ENCODE data around the gene EPHB2.

EPHB2 gene

DNA sequence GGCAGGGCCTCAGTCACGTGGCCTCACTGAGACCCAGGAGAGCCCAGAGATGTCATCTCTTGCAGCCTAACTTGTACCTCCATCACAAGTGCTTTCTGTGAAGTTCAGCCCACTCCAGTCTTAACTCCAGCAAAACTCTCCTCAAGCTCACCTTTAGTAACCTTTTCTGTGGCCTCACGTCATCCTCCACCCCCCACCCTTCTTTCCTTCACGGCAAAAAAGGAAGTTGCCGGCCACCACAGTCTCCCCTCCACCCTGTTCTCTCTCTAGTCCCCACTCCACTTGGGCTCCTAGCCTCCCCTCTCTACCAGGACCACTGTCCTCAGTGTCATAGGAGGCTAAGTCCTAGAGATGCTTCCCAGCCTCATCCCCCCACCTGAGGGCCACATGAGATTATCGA, 155.1 kb downstream of the EPHB2 start:
- no peak for DNase-seq

DNA sequence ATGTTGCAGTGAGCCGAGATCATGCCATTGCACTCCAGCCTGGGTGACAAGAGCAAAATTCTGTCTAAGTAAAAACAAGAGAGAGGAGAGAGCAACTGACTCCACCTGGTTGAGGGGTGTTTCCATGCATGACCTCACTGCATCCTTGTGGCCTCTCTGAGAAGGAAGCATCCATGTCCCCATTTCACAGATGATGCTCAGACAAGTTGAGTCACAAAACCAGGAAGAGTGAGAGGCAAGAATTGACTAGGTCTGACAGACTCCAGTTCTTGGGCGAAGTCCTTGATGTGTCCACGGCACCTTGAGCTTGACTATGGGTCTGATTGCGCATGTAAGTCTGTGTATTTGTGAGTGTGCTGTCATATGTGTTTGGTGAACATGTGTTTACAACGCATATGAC, 156.2 kb downstream of the EPHB2 start:
- DNase-seq = no peak

DNA sequence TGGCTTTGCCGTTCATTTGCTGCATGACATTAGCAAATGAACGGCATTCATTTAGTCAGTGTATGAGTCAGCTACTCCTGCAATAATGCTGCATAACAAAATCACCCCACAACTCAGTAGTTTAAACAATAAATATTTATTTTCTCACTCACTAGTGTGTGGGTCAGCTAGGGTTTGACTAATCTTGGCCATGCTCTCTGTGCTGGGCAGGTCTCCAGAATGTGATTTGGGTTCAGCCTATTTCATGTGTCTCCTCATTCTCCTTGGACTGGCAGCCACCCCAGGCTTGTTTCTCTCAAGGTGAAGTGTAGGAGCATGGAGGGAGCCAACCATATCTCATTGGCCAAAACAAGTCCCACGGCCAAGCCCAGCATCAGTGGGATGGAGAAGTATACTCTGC, 157.7 kb downstream of the EPHB2 start:
- DNase-seq = no peak

DNA sequence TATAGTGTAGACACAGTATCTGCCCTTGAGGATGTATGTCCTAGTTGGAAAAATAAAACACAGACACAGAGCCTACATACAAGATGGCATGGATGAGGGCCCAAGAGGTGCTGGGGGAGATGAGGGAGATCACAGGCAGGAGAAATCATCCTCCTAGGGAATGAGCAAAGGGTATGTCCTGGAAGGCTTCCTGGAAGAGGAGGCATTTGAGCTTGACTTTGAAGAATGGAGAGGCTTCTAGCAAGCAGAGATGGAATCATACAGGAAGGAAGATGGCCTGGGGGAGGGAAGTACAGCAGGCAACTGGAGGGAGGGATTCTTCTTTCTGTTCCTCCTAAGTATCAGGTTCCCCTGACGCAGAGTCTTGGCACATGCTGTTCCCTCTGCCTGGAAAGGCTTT, 158.7 kb downstream of the EPHB2 start:
- DNase-seq = no peak

DNA sequence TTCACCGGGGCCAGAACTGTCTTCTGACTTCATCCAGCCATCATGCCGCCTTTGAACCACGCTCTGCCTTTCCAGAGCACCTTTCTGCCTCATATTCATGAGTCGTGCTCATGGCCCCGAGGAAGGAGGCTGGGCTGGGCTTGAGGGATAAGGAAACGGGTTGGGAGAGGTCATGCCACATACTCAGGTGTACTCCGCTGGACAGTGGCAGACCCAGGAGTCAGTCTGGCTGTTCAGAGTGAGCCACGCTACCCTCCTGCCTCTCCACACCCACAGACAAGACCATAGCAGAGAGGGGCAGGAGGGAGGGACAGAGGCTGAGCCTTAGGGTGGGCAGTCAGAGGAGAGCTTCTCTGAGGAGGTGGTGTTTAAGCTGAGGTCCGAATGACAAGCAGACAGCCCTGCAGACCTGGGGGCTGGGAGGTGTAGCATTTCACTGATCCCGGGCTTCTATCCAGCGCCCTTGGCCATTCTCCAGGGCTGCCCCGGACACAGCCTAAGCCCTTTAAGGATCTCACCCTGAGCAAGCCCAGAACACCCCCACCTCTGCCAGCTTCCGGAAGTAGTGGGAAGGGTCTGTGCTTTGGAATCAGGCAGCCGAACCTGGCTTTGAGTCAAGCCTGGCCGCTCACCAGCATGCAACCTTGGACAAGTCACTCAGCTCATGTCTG, 159.7 kb downstream of the EPHB2 start:
- DNase-seq = no peak

DNA sequence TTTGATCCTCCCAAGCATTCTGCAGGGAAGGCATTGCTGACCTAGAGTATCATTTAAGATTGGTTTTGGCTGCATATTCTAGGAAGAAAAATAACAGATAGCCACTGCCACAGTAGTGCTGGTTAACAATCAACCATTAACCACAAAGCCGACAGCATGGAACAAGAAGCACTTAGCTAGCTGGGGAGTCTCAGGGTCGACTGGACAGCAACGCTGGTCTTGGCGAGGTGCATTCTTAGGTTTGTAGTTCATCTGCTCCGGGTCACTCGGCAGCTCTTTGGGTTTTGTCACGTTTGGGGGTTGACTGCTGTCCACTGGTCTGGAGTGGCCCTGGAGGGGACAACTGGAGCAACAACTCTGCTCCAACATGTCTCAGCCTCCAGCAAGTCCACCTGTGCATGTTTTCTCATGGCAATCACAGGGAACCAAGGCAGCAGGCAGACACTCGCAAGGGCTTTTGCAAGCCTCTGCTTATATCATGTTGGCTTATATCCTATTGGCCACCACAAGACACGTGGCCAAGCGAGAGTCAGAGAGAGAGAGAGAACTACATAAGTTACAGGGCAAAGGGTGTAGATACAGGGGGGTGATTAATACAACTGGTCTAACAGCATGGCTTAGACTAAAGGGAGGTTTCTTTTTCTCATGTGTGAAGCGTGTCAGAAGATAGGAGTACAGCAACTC, 162.5 kb downstream of the EPHB2 start:
- no peak for DNase-seq

DNA sequence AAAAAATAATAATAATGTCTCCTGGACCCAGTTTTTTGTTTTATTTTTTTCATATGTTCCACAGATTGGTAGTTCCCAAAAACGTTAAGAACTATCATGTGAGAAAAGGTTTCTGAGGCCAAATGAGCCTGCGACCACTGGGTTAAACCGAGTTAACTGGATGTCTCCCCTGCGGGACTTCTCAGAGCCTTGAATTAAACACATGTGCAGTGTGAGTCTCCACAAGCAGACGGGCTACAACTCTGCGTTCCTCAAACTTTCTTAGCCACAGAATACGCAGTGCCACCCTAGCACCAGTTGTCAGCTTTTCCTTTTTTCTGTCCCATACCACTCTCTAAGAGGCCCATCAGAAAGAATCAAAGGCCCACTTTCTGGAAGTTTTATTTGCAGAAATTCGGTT, 164.1 kb downstream of the EPHB2 start:
- no peak for DNase-seq

DNA sequence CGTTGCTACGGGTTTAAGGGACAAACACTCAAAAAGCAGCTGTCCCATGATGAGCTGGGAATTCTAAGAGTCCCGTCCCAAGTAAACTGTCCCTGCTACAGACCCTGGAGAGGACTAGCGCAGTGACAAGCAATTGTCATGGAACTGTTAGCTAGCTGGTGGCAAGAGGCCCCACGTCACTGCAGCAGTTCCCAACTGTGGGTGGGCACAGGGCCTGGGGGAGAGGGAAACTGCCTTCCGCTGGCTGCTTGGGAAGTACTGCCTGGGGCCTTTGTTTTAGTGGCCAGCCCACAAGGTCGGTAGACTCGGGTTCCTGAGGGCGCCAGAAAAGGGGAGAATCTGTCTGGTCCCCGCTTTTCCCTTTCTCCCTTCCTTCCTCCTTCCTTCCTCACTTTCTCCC, 164.6 kb downstream of the EPHB2 start:
- DNase-seq = no peak

DNA sequence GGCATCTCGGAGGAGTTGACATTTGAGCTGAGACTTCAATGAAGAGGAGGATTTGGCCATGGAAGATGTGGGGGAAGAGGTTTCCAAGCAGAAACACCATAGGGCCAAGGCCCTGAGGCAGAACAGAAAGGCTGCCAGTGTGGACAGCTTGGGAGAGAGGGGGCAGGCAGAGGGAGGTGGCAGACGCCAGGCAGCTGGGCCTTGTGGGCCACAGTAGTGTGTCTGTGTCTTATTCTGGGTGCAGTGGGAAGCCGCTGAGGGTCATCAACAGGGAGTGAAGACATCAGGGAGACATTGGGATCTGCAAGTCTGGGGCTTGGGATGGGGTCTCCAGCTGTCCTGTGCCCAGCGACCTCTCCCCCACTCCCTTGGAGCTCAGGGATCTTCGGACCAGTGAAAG, 165.2 kb downstream of the EPHB2 start:
- DNase-seq = no peak

DNA sequence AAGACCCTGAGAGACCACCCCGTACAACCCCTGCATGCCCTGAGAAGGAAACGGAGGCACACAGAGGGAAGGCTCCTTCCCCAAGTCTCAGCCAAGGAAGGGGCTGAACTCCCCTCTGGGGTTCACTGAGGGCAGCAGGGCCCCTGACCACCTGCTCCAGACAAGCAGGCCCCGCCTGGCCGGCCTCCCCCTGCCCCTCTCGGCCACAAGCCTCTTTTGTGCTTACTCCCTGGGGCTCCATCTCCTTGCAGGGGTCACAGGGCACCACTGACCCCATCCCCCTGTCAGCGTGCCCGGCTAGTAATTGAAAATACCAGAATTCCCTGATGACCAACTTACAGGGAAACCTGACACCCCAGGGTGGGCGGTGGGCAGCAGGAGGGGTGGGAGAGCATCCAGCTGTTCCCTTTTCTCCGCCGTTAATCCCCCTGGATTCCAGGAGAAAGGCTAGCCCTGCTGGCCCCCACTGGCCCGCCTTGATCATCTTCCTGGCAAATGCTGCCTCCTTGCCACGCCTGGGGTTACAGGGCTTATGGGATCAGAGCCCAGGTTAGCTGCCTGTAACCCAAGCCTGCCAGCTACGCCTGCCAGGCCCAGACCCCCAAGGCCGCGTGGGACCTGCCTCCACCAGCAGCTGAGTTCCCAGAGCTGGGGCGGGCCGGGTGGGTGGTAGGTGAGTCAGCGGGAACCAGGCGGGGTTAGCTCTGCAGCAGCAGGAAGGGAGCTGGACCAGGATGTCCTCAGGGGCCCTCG, 165.9 kb downstream of the EPHB2 start:
- DNase-seq = no peak

DNA sequence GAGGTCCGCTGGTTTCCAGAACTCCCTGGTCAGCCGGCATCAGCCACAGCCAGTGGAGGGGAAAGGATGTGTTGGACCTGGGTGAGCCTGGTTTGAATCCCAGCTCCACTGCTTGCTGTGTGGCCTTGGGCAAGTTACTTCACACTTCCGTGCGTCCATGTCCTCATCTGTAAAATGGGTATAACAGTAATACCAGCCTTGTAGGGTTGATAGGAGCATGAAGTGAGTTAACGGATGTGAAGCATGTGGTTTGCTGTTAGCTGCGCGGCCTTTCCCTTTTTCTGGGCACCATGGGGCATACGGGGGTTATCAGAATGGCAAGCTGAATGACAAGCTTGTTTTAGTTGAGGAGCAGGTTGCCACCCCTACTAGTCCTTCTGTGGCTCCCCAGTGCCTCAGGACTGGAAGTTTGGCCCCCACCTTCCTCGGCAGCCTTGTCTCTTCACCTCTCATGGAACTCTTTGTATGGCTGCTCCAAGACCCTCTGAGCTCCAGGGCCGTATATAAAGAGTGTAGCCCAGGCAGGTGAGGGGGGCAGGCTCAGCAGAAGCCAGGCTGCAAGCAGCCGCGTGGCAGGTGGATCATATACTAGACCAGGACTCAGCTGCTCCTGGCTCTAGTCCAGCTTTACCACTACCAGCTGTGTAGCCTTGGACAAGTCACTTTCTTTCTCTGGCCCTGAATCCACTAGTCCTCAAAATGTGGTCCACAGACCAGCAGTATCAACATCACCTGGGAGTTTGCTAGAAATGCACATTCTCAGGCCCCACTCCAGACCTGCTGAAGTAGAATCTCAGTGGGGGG, 166.7 kb downstream of the EPHB2 start:
- DNase-seq = peak; percentile 0 to 48

DNA sequence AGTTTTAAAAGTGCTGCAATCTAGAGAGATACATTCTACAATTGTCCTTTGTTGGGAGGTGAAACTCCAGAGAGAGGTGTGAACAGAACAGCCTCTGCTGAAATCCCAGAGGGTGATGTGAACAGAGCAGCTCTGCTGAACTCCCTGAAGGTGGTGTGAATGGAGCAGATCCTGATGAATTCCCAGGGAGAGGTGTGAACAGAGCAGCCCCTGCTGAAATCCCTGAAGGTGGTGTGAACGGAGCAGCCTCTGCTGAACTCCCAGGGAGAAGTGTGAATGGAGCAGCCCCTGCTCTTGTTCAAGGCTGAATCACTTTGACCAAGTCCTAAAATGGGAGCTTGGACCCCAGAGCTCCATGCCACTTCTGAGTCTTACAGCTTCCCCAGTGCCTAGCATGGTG, 167.3 kb downstream of the EPHB2 start:
- no peak for DNase-seq

DNA sequence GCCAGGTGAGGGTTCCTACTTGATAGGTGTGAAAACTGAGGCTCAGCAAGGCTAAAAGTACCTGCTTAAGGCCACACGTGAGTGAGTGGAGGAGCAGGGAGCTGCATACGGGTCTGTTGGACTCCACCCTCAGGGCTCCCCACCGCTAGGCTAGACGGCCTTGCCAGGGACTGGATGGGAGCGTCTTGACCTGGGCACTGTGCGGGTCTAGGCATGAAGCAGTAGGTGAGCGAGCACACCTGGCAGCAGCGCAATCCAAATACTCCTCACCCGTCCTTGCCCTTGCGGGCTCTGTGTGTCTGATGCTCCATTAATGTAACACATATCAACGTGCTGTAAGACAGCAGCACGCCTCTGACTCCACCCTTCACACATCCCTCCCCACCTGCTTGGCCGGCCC, 168.0 kb downstream of the EPHB2 start:
- DNase-seq = no peak

DNA sequence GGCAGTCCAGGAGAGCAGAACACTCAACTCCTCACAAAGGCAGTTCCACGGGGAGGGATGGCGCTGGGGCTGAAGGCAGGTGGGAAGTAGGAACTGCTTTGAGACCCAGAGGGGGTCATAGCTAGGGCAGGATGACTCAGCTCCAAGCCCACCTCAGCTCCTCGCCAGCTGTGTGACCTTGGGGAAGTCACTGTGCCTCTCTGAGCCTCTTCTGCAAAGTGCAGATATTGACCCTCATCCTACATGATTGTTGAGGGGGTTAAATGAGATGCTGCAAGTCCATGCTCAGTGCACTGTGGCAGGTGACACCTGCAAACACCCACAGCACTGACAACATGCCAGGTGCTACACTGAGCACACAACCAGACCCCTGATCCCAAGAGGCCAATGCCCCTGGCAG, 168.8 kb downstream of the EPHB2 start:
- DNase-seq = no peak

DNA sequence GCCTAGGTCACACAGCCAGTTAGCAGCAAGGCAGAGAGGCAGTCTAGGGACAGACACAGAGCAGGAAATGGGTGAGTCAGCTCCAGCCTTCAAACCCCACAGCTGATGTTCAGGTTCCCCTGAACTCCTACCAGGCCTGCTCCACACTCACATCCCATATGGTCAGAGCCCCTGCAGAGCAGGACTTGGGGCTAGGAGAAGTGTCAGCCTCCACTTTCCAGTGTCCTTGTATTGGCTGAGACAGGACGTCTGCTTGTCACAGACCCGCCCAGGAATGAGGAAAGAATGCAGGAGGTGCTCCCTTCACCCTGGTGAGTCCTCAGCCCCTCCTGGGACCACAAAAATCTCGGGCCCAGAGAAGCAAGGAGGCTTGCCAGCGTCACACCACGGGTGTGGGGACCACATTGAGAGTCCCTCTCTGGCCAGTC, 169.5 kb downstream of the EPHB2 start:
- DNase-seq = no peak

DNA sequence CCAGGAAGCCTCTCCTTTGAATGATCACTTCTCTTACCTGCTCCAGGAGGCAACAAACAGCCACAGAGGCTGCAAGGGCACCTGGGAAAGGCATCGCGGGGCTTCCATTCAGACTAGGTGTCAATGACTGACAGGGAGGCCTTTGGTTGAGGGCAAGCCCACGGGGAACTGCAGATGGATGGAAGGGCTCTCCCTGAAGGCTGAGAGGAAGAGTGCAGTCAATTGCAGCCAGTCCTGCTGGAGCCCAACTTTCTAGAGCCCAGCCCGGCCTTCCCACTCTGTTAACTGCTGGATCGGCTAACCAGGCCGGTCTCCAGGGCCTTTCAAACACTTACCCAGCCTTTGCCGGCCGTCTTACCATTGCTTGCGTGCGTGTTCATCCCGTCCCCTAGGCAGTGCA, 172.8 kb downstream of the EPHB2 start:
- no peak for DNase-seq

DNA sequence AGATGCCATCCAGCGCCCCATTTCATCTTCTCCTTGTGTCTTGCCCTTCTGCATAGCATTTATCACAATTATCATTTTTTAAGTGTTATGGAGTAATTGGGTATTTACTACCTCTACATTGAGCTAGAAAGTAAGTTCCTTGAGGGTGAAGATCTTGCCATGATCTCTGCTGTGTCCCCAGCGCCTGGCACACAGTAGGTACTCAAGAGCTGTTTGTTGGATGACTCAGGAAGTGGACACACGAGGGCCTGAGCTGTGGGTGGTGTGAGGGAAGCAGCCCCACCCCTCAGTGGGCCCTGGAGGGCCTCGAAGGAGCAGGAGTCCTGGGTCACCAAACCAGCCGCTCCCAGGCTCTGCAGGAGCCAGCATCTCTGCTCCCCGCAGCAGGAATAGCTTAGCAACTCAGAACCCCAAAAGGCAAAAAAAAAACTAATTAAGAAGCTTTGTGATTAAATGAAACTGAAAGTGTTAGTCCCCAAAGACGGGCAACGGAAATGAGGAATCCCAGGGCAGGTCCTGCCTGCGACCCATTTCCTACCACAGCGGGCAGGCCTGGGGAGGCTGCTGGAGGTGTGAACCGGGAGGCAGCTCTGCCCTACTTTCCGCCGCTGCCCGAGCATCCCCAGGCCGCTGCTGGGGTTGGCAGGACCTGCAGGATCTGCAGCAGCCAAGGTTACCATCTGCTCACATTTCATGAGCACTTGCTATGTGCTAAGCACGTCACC, 174.3 kb downstream of the EPHB2 start:
- no peak for DNase-seq

DNA sequence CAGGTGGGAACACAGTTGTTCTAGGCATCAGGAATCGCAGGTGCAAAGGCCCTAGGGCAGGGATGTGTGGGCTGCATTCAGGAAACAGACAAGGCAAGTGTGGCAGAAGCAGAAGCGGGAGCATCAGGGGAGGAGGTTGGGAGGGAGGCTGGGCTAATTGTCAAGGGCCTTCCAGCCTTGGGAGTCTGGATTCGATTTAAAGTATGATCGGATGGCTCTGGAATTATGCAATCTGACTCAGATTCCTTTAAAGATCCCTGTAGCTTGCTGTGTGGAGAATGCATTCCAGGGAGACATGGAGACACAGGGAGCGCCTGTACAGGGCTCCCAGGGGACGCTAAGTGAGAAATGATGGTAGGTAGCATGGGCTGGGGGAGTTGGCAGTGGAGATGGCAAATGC, 175.6 kb downstream of the EPHB2 start:
- no peak for DNase-seq

DNA sequence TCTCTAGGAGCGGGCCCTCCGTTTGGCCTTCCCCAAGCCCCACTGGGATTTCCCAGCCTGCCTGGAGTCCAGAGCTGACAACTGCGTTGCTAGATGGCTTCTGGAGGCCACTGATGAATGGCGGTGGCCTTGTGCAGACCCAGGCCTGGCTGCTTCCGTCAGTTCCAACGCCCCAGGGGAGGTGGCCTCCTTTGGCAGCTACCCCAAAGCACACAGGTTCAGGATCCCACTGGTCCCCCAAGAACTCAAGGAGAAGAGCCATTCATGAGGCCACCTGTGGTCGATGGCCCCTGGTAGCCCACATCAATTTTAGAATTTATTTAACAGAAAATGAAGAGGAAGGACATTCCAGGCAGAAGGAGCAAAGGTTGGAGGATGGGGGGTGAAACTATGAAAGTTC, 176.9 kb downstream of the EPHB2 start:
- no peak for DNase-seq

DNA sequence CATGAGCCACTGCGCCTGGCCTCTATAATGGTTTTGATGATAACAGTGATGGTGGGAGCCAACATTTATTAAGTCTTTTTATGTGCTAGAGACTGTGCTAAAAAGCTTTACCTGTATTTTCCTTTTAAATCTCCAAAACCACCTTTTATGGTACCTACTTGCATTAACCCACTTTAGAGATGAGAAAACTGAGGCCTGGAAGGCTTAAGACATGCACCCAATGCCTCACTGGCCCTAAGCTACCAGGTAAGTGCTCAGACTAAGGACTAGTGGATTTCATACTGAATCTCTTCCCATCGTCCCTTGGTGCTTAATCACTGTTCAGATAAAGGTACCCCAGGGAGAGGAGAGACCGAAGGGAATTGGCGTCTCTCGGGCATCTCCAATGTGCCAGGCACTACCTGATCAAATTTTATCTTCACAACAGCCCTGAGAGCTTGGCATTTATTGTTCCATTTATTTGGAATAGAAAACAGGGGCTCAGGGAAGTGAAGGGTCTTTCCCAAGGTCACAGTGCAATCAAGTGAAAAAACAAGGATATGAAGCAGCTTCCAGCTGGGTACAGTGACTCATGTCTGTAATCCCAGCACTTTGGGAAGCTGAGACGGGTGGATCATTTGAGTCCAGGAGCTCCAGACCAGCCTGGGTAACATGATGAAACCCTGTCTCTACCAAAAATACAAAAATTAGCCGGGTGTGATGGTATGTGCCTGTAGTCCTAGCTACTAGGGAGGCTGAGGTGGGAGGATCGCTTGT, 177.9 kb downstream of the EPHB2 start:
- DNase-seq = no peak

DNA sequence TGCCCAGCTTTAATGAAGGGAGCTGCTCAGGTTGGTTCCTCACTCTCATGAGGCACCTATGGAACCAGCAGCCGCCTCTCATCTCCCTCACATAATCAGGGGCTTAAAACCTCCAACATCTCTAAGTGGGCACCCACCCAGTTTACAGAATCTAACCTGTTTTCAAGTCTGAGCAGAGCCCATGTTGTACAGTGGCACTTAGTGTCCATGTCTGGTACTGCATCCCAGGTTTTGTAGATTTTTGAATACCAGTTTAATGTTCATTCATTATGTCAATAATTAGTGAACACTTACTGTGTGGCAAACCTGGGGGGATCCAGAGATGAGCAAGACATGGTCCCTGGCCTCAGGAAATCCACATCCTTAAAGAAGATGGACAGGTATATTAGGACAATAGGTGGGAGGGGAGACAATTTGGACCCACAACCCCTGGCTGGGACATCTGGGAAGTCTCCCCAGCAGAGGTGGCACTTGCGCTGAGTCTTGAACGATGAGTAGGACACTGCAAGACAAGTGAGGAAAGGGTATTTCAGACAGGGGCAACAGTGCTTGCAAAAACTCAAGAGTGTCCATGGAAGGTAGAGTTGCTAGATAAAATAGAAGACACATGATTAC, 178.7 kb downstream of the EPHB2 start:
- peak; percentile 0 to 4 for DNase-seq
